Hepatocyte (in vitro differentiated cells): Measurements from ENCODE around the gene PTX4. TPM values are rescaled to one million over a fixed set of nuclear protein-coding genes. Genes with fewer than 3 reads are reported as not detected.

ENCODE experiments used
- DNase-seq: peaks from one replicate; pipeline ENCODE4 v3.0.0-alpha.2; 2016; ENCODE audit warnings: low spot score
- H2AFZ ChIP-seq: fragments of 200-600 bp; sonication (generic); 2 replicates; pipeline ENCODE4 v1.6.0; 2016; ENCODE audit warnings: antibody characterized with exemption, mild to moderate bottlenecking
- H3K27ac ChIP-seq: fragments of 200-600 bp; sonication (generic); 2 replicates; pipeline ENCODE4 v1.5.1; 2016; ENCODE audit warnings: mild to moderate bottlenecking
- H3K27me3 ChIP-seq: fragments of 200-600 bp; sonication (generic); 2 replicates; pipeline ENCODE4 v1.6.1; 2016
- H3K36me3 ChIP-seq: fragments of 200-600 bp; sonication (generic); replicated peaks from 2 replicates; pipeline ENCODE4 v1.5.1; 2016; ENCODE audit warnings: low read depth; ENCODE audit not compliant: insufficient read depth
- H3K4me1 ChIP-seq: fragments of 200-600 bp; sonication (generic); 2 replicates; pipeline ENCODE4 v1.5.1; 2016; ENCODE audit warnings: mild to moderate bottlenecking, moderate library complexity; ENCODE audit not compliant: insufficient read depth
- H3K4me2 ChIP-seq: fragments of 200-600 bp; sonication (generic); 2 replicates; pipeline ENCODE4 v1.6.0; 2016
- H3K4me3 ChIP-seq: fragments of 200-600 bp; sonication (generic); 2 replicates; pipeline ENCODE4 v1.5.1; 2016; ENCODE audit warnings: mild to moderate bottlenecking
- H3K79me2 ChIP-seq: fragments of 200-600 bp; sonication (generic); 2 replicates; pipeline ENCODE4 v1.6.0; 2017; ENCODE audit warnings: mild to moderate bottlenecking
- H3K9me2 ChIP-seq: fragments of 200-600 bp; sonication (generic); replicated peaks from 2 replicates; pipeline ENCODE4 v1.6.0; 2017; ENCODE audit warnings: mild to moderate bottlenecking; ENCODE audit not compliant: insufficient read depth
- H3K9me3 ChIP-seq: fragments of 200-600 bp; sonication (generic); 2 replicates; pipeline ENCODE4 v1.5.1; 2016; ENCODE audit warnings: low read depth, mild to moderate bottlenecking
- H4K20me1 ChIP-seq: fragments of 200-600 bp; sonication (generic); 2 replicates; pipeline ENCODE4 v1.6.0; 2016; ENCODE audit warnings: mild to moderate bottlenecking; ENCODE audit not compliant: insufficient read depth, poor library complexity, severe bottlenecking
- EZH2 ChIP-seq: fragments of 200-600 bp; sonication (generic); IDR thresholded peaks from 2 replicates; pipeline ENCODE4 v1.6.1; 2016; ENCODE audit warnings: antibody characterized with exemption, mild to moderate bottlenecking, borderline replicate concordance
- EZH2phosphoT487 ChIP-seq: fragments of 200-600 bp; sonication (generic); IDR thresholded peaks from one replicate; pipeline ENCODE4 v1.6.1; 2018; ENCODE audit warnings: antibody characterized with exemption, mild to moderate bottlenecking, low read depth, moderate library complexity; ENCODE audit not compliant: unreplicated experiment, severe bottlenecking
- whole genome bisulfite sequencing: methylation state at CpG from one replicate; pipeline ENCODE4 v1.1.6; 2016; ENCODE audit warnings: low lambda C conversion rate; ENCODE audit errors: missing lambda C conversion rate; 5-methylcytosine and 5-hydroxymethylcytosine counted together
- polyA plus RNA-seq: library from polyadenylated mRNA; unstranded; fragments of >200 nt; fragmentation: Nextera tagmentation; extraction: Ambion mirVana; gene quantifications from 2 replicates; pipeline ENCODE4 v1.2.1, GENCODE V29; 2016
- total RNA-seq: library from RNA; depleted of rRNA; stranded (reverse); fragments of >200 nt; gene quantifications from 2 replicates; pipeline ENCODE4 v1.2.3, GENCODE V29; 2014
- TF ChIP-seq, protein P1 (sequence below): fragments of 200-600 bp; sonication (generic); IDR thresholded peaks from 2 replicates; pipeline ENCODE4 v1.5.1; 2016; ENCODE audit warnings: antibody characterized with exemption, mild to moderate bottlenecking; ENCODE audit not compliant: poor library complexity

Gene PTX4
- total and polyA plus RNA-seq, 2 experiments from 2014 or later, result not detected

DNA sequence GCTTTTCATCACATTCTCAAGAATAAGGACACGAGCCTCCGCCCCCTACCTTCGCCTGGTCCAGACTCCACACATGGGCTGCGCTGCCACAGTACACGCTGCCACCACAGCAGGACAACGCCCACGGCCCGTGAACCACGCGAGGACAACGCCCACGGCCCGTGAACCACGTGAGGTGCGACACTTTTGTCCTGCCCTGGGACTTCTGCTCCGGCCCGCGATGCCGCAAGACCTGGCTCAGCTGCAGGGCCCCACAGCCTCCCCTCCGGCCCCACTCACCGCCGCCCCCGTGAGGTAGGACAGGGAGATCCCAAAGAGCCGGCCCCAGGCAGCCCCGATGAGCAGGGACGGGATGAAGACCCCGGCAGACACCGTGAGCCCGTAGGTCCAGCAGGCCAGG lies 38.5 kb downstream of the PTX4 start:
- H3K4me1 ChIP-seq, result no peaks in the 10 kb centered on the region
- TF ChIP-seq EZH2phosphoT487, result no peak
- TF ChIP-seq EZH2, result no peak
- TF ChIP-seq, protein P1, sequence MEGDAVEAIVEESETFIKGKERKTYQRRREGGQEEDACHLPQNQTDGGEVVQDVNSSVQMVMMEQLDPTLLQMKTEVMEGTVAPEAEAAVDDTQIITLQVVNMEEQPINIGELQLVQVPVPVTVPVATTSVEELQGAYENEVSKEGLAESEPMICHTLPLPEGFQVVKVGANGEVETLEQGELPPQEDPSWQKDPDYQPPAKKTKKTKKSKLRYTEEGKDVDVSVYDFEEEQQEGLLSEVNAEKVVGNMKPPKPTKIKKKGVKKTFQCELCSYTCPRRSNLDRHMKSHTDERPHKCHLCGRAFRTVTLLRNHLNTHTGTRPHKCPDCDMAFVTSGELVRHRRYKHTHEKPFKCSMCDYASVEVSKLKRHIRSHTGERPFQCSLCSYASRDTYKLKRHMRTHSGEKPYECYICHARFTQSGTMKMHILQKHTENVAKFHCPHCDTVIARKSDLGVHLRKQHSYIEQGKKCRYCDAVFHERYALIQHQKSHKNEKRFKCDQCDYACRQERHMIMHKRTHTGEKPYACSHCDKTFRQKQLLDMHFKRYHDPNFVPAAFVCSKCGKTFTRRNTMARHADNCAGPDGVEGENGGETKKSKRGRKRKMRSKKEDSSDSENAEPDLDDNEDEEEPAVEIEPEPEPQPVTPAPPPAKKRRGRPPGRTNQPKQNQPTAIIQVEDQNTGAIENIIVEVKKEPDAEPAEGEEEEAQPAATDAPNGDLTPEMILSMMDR, result no peak
- no peak overlapping the region for H3K4me3 ChIP-seq
- no peak overlapping the region for H2AFZ ChIP-seq
- no peaks in the 10 kb centered on the region for H3K27me3 ChIP-seq
- WGBS, result 93% methylated on average over 28 of the region's 29 CpGs
- H3K27ac ChIP-seq, result no peak overlapping the region
- no peaks in the 10 kb centered on the region for H3K9me2 ChIP-seq
- no peak overlapping the region for H3K4me2 ChIP-seq
- no peaks in the 10 kb centered on the region for H3K36me3 ChIP-seq
- H3K9me3 ChIP-seq, result no peaks in the 10 kb centered on the region
- H4K20me1 ChIP-seq, result no peaks in the 10 kb centered on the region
- H3K79me2 ChIP-seq, result no peaks in the 10 kb centered on the region
- no peak for DNase-seq

DNA sequence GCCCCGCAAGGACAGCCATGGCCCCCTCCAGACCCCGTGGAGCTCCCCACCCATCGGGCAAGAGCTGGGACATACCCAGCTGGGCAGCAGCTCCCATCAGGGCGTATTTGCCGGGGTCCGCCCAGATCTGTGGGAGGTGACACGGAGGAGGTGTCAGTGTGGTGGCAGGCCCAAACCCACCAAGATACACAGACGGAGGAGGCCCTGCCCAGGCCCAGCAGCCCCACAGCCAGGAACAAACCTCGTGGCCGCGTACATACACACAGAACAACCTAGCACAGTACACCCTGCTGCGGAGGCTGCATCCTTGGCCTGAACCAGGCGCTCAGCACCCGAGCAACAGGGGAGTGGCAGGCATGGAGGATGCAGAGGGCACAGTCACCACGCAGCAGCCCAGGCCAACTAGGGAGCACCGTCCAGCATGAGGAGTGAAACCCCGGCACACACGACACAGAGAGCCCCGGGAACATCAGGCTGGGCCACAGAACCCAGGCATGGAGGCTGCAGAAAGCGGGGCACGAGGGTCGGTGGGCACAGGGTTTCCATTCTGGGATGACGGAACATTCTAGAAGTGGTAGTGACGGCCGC lies 39.4 kb downstream of the PTX4 start:
- Histone ChIP-seq H4K20me1 (no peaks in the 10 kb centered on the region), H3K27ac (no peak overlapping the region), H3K9me3 (no peaks in the 10 kb centered on the region), H3K4me3 (no peak overlapping the region), H2AFZ (no peak overlapping the region), H3K27me3 (no peaks in the 10 kb centered on the region), H3K9me2 (no peaks in the 10 kb centered on the region), H3K4me2 (no peak overlapping the region), H3K36me3 (no peaks in the 10 kb centered on the region), H3K79me2 (no peaks in the 10 kb centered on the region), H3K4me1 (no peaks in the 10 kb centered on the region)
- TF ChIP-seq EZH2 (no peak), EZH2phosphoT487 (no peak)
- TF ChIP-seq, protein P1, result no peak
- DNase-seq, result no peak
- WGBS, result 98% methylated on average over 25 of the region's 25 CpGs

DNA sequence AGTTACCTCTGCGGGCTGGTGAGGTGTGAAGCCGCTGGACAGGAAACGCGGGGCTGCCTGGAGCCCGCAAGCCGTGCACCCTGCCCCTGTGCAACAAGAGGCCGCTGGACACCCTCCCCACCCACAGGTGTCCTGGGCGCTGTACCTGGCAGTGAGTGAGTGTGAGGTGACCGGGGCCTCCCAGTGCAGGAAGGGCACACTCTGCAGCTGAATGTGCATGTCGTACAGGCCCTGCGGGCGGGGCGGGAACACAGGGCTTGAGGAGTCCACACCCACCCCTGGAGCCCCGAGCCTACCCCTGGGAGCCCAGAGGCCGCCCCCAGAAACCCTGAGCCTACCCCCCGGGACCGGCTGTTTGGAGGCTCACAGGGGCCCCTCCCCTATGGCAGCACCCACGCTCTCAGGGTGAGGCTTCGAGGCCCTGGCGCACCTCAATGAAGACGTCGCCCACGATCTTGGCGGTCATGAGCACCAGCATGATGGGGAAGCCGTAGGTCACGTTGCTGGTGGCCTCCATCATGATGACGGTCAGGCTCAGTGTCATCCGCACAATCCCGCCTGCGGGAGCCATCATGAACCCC lies 40.1 kb downstream of the PTX4 start:
- 98% methylated on average over 16 of the region's 30 CpGs for WGBS
- Histone ChIP-seq H3K36me3 (no peaks in the 10 kb centered on the region), H3K27me3 (no peaks in the 10 kb centered on the region), H3K9me2 (no peaks in the 10 kb centered on the region), H3K4me2 (no peak overlapping the region), H2AFZ (no peak overlapping the region), H3K27ac (no peak overlapping the region), H3K9me3 (no peaks in the 10 kb centered on the region), H3K4me3 (no peak overlapping the region), H4K20me1 (no peaks in the 10 kb centered on the region), H3K79me2 (no peaks in the 10 kb centered on the region), H3K4me1 (no peaks in the 10 kb centered on the region)
- TF ChIP-seq EZH2, result no peak
- no peak for TF ChIP-seq EZH2phosphoT487
- TF ChIP-seq, protein P1, result no peak
- no peak for DNase-seq
